Measurements from ENCODE around the gene LONP1.

LONP1 gene

GRCh38 chr19:5645409-5645808 lies 74.5 kb downstream of the LONP1 start:
- in situ Hi-C loops (cut with MboI; ENCODE audit: low sequenced_read_pairs, unreplicated experiment) = no loop called here
- DNase-seq (ENCODE audit: low spot score) = no peak

GRCh38 chr19:5644037-5644436 lies 75.9 kb downstream of the LONP1 start:
- in situ Hi-C loops (cut with MboI; ENCODE audit: low sequenced_read_pairs, unreplicated experiment) = no loop called here
- DNase-seq (ENCODE audit: low spot score) = no peak
- TF ChIP-seq CTCF (IDR thresholded peaks at IDR 0.05; ENCODE audit: borderline replicate concordance, control extremely low read depth, extremely low read depth, insufficient read depth, missing control alignments) = no peak

More at GRCh38 chr19:5645409-5645808, 74.5 kb downstream of the LONP1 start:
- TF ChIP-seq CTCF (IDR thresholded peaks at IDR 0.05; ENCODE audit: borderline replicate concordance, control extremely low read depth, extremely low read depth, insufficient read depth, missing control alignments) = no peak

- no peak for TF ChIP-seq CTCF (IDR thresholded peaks at IDR 0.05; ENCODE audit: borderline replicate concordance, control extremely low read depth, extremely low read depth, insufficient read depth, missing control alignments)
- in situ Hi-C loops (cut with MboI; ENCODE audit: low sequenced_read_pairs, unreplicated experiment) = no loop called here
- DNase-seq (ENCODE audit: low spot score) = no peak
Observed at GRCh38 chr19:5643060-5643459, 76.9 kb downstream of the LONP1 start.

- DNase-seq (ENCODE audit: low spot score) = no peak
- no peak for TF ChIP-seq CTCF (IDR thresholded peaks at IDR 0.05; ENCODE audit: borderline replicate concordance, control extremely low read depth, extremely low read depth, insufficient read depth, missing control alignments)
- in situ Hi-C loops (cut with MboI; ENCODE audit: low sequenced_read_pairs, unreplicated experiment) = no loop called here
Observed at GRCh38 chr19:5642204-5642603, 77.7 kb downstream of the LONP1 start.
